Fibroblast of peridontal ligament (primary cell): ENCODE measurements around the gene MRPS12.
"Not testable (repeated sequence)": the region's sequence is repeated elsewhere in the genome, so short reads cannot be mapped to it uniquely, and the experiment has no call there.

Experiments
- DNase-seq: peaks from one replicate; pipeline ENCODE4 v3.0.0-alpha.2; 2010; ENCODE audit errors: extremely low read depth

Gene MRPS12

DNA sequence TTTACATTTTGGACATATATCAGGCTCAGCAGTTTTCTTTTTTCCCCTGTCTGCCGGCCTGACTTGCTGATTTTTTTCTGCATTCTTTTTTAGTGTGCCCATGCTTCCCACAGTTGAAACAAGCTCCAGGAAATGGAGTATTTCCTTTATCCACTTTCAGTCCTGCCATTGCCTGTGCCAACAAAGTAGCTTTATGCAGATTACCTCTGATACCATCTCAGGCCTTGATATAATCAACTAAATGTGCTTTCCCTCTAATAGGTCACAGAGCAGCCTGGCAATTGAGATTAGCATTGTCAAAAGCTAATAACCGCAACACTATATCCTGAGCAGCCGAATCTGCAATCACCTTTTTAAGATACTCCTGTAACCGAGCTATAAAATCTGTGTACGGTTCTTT lies 9.2 kb downstream of the MRPS12 start:
- no peak for DNase-seq

DNA sequence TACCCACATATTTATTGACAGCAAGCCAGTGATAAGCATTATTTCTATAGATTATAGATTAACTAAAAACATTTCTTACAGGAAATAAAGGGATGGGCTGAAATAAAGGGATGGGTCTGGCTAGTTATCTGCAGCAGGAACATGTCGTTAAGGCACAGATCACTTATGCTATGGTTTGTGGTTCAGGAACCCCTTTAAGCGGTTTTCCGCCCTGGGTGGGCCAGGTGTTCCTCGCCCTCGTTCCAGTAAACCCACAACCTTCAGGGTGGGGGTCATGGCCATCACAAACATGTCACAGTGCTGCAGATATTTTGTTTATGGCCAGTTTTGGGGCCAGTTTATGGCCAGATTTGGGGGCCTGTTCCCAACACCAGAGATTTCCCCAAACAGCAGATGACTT lies 10.7 kb downstream of the MRPS12 start:
- not testable (repeated sequence) for DNase-seq

DNA sequence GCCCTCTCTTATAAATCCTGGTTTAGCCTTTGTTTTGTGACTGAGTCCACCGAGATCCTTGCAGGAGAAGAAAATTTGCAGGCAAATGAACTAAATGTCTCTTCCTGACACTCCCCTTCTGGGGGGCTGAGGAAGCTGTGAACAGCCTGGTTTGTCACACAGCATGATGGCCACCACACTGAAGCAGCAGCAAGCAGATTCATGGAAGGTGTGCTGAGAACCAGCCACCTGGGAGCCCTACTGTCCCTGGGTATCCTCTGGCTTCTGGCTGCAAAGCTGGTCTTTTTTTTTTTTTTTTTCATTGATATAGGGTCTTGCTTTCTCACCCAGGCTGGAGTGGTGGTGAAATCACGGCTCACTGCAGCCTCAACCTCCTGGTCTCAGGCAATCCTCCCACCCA lies 11.2 kb downstream of the MRPS12 start:
- no peak for DNase-seq

DNA sequence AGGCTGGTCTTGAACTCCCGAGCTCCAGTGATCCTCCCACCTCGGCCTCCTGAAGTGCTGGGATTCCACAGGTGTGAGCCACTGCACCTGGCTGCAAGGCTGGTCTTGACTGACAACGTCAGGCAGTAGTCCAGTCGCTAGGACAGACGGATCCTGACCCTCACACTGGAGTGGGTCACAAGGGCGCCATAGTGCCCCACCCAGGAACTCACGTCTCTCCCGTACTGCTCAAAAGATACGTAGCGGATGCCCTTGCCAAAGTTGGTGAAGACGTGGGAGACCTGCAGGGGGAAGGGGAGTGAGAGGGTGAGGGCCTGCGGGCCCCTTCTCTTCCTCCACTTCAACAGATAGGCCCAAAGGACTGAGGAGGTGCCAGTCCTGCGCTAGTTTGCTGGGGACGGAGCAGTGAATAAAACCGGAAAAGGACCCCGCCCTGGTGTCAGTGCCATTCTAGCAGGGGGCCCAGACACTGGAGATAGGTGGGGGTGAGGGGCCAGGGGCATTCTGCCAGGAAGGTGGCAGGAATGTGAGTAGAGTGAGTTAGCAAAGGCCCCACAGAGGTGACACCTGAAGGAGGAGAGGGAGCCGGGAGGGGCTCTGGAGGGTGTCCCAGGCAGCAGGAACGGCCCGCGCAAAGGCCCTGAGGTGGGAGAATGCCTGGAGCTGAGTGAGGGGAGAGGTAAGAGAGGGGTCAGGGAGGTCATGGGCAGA lies 11.9 kb downstream of the MRPS12 start:
- no peak for DNase-seq

DNA sequence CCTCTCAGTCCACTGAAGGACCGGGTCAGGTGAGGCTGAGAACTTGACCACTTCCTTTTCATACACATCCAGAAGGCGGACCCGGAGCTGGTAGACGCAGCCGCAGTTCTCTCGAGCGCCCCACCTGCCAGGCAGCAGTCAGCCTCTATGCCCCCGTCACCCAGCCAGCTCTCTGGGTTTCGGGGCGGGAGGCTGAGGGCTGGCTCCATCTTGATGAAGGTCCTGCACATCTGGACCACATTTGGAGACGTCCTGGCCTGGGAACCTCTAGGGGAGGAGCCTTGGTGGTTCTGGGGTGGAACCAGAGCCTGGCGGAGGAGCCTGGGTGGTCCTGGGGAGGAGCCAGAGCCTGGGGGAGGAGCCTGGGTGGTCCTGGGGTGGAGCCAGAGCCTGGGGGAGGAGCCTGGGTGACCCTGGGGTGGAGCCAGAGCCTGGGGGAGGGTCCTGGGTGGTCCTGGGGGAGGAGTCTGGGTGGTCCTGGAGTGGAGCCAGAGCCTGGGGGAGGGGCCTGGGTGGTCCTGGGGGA lies 14.3 kb downstream of the MRPS12 start:
- no peak for DNase-seq

DNA sequence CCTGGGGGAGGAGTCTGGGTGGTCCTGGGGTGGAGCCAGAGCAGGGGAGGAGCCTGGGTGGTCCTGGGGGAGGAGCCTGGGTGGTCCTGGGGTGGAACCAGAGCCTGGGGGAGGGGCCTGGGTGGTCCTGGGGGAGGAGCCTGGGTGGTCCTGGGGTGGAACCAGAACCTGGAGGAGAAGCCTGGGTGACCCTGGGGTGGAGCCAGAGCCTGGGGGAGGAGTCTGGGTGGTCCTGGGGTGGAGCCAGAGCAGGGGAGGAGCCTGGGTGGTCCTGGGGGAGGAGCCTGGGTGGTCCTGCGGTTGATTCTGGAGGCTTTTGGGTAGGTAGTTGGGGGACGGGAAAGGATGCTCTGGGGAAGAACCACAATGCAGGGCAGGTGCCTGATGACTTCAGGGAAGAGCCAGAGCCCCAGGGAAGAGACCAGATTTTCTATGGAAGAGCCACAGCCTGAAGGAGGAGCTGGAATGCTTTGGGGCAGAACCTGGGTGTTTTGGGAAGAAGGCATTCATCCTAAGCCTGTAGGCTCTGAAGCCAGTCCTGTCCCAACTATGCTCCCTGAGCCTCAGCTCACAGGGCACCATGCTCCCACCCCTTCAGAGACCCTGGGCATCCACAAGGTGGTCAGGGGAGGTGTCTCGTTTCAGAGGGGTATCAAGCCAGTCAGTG lies 15.0 kb downstream of the MRPS12 start:
- DNase-seq, result no peak

DNA sequence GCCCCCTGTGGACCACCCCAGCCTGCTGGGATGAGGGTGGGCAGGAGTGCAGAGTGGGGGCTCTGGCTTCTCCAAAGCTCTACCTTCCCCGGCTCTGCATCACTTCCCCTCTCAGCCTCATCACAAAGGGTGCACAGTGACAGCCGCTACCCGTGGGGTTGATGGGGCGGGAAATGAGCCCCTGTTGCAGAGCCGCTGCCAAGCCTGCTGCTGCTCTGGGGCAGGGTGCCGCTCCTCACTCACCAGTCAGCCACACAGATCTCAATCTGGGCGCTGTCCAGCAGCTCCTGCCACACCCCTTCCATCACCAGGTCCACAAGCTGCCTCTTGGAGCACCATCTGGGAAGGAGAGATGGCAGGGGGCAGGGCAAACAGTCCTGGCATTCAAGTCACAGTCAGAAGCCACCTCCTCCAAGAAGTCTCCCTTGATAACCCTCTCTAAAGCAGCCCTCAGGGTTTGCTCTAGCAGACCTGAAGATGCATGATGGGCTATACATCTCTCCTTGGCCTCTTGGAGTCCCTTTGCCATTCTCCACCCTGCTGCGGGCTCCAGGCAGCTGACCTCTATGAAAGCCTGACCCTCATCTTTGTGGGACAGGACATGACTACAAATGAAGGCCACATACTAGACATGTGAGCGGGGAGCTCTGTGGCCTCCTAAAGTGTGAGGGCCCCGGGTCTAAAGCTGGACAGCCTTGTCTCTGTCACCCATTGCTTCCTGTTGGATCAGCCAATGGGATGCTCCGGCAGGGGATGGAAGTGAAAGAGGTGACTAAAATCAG lies 15.7 kb downstream of the MRPS12 start:
- no peak for DNase-seq

DNA sequence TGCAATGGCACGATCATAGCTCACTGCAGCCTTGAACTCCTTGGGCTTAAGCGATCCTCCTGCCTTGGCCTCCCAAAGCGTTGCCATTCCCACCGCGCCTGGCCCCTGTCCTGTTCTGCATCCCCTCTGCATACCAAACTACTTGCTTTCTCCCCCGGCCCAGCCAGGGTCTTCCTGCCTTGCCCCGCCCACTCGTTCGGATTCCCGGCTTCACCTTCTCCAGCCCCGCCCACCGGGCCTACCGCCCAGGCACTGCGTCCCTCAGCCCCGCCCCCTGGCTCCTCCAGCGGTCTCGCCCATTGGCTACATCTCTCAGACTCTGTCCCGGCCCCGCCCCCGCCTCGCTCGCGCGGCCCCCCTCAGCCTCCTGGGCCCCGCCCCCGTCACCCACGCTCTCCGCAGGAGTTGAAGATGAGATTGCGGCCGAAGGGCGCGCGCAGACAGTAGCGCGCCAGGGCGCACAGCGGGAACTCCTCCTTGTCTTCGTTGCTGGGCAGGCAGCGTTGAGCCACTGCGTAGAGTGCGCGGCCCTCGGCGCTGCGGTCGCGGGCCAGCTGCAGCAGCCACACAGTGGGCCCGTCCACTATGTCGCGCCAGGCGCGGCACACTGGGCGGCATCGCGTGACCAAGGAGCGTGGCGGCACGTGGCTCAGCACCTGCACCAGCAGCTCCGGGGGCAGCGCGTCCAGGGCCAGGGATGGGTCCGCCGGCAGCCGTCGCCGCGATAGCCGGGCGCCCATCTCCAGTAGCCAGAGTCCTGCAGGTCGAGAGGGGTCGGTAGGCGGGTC lies 19.0 kb downstream of the MRPS12 start:
- DNase-seq, result peak; percentile 21

DNA sequence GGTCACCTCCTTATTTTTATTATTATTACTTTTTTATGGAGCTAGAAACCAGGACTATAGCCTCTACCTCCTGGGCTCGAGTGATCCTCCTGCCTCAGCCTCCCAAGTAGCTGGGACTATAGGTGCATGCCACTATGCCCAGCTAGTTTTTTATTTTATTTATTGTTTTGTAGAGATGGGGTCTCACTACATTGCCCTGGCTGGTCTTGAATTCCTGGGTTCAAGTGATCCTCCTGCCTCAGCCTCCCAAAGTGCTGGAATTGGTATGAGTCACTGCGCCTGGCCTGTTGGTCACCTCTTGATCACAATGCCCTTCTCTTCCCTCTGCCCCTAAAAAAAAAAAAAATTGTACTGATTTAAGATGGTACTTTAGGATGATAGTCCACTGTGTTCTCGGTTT lies 20.4 kb downstream of the MRPS12 start:
- no peak for DNase-seq

DNA sequence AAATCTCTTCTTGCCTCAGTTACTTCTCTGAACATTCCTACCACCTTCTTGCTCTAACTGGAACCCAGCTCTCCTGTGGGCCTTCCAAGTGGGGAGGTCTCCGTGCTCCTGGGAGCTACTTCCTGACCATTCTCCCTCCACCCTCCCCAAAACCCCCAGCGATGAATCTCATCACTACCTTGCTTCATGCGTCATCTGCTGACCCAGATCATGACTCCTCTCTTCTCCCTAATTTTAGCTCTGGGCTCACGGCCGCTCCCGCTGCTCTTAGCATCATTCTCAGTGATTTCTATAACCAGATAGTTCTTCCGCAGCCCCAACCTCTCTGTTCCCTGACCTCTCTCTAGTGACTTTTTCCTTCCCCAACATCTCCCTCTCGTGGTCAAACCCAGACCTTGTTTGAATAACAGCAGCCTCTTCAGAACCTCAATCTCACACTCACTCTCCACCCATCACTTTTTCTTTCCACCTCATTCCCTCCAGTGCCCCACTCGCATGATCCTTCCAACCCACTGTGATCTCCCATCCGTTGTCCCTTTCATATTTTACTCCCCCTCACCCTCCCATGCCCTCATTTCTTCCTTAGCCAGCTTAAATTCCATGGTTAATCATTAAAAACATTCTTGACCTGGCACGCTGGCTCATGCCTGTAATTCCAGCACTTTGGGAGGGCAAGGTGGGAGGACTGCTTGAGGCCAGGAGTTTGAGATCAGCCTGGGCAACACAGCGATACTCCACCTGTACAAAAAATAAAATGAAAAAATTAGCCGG lies 21.8 kb downstream of the MRPS12 start:
- no peak for DNase-seq

DNA sequence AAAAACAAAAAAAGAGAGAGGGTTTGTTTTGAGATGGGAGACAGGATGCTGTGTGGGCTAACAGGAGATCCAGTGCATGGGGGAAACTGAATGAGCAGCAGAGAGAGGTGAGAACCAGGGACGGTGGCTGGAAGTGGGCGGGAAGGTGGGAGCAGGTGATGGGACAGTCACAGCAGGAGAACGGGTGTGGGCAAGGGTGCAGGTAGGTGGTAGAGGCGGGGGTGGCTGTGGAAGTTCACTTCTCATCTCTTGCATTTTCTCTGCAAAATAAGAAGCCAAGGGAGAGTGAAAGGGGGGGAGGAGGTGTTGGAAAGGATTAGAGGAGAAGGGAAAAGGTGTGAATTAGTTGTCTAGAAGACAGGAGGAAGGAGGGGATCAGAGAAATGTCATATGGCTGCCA lies 22.9 kb downstream of the MRPS12 start:
- no peak for DNase-seq

DNA sequence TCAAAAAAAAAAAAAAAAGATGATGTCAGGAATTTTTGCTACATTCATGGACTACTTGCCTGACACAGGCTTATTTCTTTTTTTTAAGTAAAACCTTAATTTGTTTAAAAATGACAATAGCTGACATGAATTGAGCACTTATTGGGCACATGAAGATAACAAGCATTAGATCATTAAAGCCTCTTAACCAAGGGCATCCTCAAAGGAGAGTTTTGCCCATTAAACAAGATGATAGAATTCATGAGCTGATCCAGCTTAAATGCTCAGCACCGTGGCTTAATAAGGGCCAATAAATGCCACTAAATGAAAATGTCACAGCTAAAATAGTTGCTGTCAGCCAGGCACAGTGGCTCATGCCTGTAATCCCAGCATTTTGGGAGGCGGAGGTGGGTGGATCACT lies 25.5 kb downstream of the MRPS12 start:
- no peak for DNase-seq

DNA sequence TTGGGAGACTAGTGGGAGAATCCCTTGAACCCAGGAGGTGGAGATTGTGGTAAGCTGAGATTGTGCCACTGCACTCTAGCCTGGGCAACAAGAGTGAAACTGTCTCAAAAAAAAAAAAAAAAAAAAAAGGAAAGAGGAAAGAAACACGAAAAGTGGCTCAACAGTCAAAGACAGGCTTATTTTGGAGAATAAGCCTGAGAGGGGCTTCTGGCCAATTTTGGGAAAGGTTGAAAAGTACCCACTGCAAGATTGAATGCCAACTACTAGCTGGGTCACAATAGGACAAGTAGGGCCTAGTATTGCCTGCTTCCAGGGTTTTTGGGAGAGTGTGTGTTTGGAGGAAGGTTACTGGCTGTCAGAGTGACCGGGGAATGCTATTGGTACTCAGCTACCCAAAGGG lies 27.6 kb downstream of the MRPS12 start:
- DNase-seq, result no peak

DNA sequence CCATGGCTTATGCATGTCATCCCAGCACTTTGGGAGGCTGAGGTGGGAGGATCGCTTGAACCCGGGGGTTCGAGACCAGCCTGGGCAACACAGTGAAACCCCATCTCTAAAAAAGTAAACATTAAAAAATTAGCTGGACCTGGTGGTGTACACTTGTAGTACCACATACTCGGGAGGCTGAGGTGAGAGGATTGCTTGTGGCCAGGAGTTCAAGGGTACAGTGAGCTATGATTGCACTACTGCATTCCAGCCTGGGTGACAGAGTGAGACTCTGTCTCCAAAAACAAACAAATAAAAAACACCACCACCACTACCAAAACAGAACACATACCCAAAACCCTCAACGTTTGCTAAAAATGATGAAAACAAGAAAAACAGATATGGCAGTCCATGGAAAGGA lies 28.9 kb downstream of the MRPS12 start:
- no peak for DNase-seq

DNA sequence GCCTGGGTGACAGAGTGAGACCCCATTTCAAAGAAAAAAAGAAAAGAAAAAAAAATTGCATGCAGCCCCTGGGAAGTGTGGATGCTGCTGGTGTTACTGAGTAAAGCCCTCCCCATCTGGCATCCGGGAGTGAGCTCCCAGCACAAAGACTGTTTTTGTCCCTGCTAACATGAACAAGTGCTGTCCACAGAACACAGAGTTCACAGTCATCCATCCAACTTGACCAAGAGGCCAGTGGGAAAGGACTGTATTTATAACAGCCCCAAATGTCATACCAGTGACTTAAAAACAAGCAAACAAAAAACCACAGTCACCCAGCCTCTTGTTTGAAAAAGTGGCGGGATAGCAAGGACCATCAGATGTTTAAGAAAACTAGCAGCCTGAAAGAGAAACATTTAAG lies 34.0 kb downstream of the MRPS12 start:
- no peak for DNase-seq

DNA sequence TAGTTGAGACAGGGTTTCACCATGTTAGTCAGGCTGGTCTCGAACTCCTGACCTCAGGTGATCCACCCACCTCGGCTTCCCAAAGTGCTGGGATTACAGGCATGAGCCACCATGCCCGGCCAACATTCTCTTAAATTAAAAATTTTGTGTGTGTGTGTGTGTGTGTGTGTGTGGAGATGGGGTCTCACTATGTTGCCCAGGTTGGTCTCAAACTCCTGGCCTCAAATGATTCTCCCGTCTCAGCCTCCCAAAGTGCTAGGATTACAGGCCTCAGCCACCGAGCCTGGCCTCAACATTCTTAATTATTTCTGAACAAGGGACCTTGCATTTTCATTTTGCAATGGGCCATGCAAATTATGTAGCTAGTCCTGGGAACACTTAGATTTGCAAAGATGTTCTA lies 35.4 kb downstream of the MRPS12 start:
- DNase-seq, result not testable (repeated sequence)

DNA sequence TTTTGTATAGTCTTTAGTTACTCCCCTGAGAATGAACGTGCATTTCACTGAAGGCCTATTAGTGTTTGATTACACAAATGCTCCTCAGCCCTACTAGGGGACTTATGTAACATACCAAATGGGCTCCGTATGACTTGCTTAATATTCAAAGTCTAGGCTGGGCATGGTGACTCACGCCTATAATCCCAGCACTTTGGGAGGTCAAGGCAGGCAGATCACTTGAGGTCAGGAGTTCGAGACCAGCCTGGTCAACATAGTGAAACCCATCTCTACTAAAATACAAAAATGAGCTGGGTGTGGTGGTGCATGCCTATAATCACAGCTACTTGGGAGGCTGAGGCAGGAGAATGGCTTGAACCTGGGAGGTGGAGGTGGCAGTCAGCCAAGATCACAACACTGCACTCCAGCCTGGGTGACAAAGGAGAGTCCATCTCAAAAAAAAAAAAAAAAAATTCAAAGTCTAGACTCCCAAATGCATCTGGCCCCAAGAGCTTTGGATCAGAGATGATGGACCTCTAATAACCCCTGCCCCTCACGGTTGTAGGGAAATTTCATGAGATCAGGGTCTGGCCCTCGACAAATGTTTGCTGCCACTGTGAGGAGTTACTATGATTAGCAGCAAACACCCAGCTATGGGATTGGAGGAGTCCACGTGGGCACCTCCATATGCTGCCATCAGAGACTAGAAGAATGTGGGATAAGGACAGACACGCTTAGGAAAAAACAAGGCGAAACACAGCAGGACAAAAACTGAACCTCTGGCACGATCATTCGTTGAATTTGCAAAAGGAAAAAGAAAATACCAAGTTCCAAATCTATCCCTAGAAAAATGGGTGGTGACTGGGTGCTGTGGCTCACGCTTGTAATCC lies 40.2 kb downstream of the MRPS12 start:
- peak; percentile 37 for DNase-seq

DNA sequence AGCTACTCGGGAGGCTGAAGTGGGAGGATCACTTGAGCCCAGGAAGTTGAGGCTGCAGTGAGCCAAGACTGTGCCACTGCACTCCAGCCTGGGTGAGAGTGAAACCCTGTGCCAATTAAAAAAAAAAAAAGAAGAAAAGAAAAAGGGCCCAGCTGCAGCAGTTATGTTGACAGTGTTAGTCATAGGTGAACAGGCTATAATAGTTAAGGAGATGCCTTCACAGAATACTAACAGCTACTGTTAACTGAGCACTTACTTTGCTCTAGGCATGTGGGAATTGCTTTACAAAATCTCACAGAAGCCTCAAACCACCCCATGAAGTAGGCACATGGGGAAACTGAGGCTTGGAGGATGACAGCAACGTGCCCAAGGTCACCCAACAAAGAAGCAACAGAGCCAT lies 40.9 kb downstream of the MRPS12 start:
- no peak for DNase-seq

DNA sequence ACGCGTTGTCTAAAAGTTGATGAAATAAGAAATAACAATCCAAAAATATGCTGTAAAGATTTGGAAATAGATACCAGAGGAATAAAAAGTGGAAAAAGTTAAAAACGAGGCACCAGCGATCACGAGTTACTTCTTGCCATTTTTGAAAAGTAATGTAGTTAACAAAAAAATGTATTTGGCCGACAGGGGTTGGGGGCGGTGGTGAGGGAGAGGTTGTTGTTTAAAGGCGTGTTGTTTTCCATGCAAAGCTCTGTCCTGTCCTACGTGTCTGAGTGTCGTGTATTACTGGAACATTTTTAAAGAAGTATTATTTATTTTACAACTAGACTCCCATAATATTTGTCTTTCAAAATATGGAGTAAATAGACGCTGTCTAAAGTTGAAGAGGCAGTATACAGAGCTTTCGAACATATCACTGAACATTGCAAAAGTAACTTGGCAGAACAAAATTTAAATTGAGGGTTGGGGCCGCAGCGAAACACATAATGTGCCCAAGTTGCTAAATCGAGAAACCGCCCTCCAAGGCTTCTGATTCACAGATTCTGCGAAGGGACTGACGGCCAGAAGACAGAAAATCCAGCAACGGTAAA lies 44.0 kb downstream of the MRPS12 start:
- DNase-seq, result no peak
